K562 (cell line): ENCODE data around the gene NEU1. TPM values are rescaled to one million over a fixed set of nuclear protein-coding genes. Genes with fewer than 3 reads are reported as not detected.

Experiments
- ATF6 ChIP-seq: sonication (generic); formaldehyde crosslinking; IDR thresholded peaks from 2 replicates; pipeline ENCODE4 v1.4.0; 2020; ENCODE audit warnings: mild to moderate bottlenecking, missing genetic modification reagents
- DDX20 ChIP-seq: fragments of 450-650 bp; IDR thresholded peaks from 2 replicates; pipeline ENCODE4 v1.6.1; 2016; ENCODE audit warnings: missing genetic modification characterization, low read depth, mild to moderate bottlenecking, missing compliant biosample characterization, moderate library complexity
- MXD1 ChIP-seq: fragments of 250-450 bp; sonication (Bioruptor Pico); IDR thresholded peaks from 2 replicates; pipeline ENCODE4 v1.8.0; 2021; ENCODE audit warnings: borderline replicate concordance, mild to moderate bottlenecking, moderate library complexity; ENCODE audit not compliant: poor library complexity, severe bottlenecking
- ZNF175 ChIP-seq: fragments of 200-800 bp; sonication (Bioruptor generic); IDR thresholded peaks from 2 replicates; pipeline ENCODE4 v1.6.1; 2016; ENCODE audit warnings: low read depth, mild to moderate bottlenecking, missing genetic modification characterization, missing compliant biosample characterization
- ZNF518B ChIP-seq: fragments of 250-450 bp; sonication (Bioruptor Pico); IDR thresholded peaks from 2 replicates; pipeline ENCODE4 v1.5.0; 2021; ENCODE audit warnings: mild to moderate bottlenecking, moderate library complexity
- ZNF699 ChIP-seq: fragments of 250-450 bp; sonication (Bioruptor Pico); IDR thresholded peaks from 2 replicates; pipeline ENCODE4 v1.8.0; 2021; ENCODE audit warnings: mild to moderate bottlenecking, moderate library complexity; ENCODE audit not compliant: insufficient replicate concordance
- ZNF780A ChIP-seq: fragments of 250-450 bp; sonication (Bioruptor Pico); IDR thresholded peaks from 2 replicates; pipeline ENCODE4 v1.5.0; 2021; ENCODE audit warnings: mild to moderate bottlenecking
- polyA plus RNA-seq, 8 experiments: library from polyadenylated mRNA; depleted of rRNA in 4 of 8; stranded (reverse) in 5 of 8; unstranded in 3 of 8; fragments of >200 nt; fragmentation: Nextera tagmentation in 2 of 8; fragmentation: Illumina TruSeq in 1 of 8; extraction: Ambion mirVana in 2 of 8; extraction: Trizol in 1 of 8; gene quantifications; 2 replicates each; pipeline versions ENCODE4 v1.2.1 to v1.2.3, GENCODE V29; 2011 to 2014; ENCODE audit warnings: inconsistent platforms in 1 of 8, missing spikeins in 1 of 8
- total RNA-seq, 7 experiments: library from RNA; depleted of rRNA in 6 of 7; stranded (reverse); fragments of >200 nt in 6 of 7; fragmentation: Illumina TruSeq in 2 of 7; extraction: Trizol in 2 of 7; gene quantifications; 2 replicates each; pipeline versions ENCODE4 v1.2.1 to v1.2.3, GENCODE V29; 2011 to 2021; ENCODE audit warnings: low replicate concordance in 1 of 7
- TF ChIP-seq, protein P1 (sequence below), 2 experiments: fragments of 450-650 bp in 1 of 2; sonication (generic) in 1 of 2; formaldehyde crosslinking in 1 of 2; IDR thresholded peaks; 2 replicates each; pipeline versions ENCODE4 v1.7.1 to v1.9.0; 2016 to 2022; ENCODE audit warnings: inconsistent platforms in 1 of 2, mild to moderate bottlenecking in 1 of 2, missing genetic modification reagents in 1 of 2
- TF ChIP-seq, protein P2 (sequence below): sonication (generic); formaldehyde crosslinking; IDR thresholded peaks from 2 replicates; pipeline ENCODE4 v1.8.1; 2023; ENCODE audit warnings: mild to moderate bottlenecking, missing genetic modification reagents, moderate library complexity

NEU1 gene
- total and polyA plus RNA-seq, 9 of the 15 experiments (the other 6 are each of a cell fraction or from before 2014, with no cell fraction given) = 14.8 to 67.8 (median 51.0) TPM

DNA sequence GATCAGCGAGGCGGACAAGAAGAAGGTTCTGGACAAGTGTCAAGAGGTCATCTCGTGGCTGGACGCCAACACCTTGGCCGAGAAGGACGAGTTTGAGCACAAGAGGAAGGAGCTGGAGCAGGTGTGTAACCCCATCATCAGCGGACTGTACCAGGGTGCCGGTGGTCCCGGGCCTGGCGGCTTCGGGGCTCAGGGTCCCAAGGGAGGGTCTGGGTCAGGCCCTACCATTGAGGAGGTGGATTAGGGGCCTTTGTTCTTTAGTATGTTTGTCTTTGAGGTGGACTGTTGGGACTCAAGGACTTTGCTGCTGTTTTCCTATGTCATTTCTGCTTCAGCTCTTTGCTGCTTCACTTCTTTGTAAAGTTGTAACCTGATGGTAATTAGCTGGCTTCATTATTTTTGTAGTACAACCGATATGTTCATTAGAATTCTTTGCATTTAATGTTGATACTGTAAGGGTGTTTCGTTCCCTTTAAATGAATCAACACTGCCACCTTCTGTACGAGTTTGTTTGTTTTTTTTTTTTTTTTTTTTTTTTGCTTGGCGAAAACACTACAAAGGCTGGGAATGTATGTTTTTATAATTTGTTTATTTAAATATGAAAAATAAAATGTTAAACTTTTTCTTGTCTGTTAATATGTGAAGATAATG is 32.9 kb downstream of the NEU1 start (continued):
- TF ChIP-seq, protein P1, sequence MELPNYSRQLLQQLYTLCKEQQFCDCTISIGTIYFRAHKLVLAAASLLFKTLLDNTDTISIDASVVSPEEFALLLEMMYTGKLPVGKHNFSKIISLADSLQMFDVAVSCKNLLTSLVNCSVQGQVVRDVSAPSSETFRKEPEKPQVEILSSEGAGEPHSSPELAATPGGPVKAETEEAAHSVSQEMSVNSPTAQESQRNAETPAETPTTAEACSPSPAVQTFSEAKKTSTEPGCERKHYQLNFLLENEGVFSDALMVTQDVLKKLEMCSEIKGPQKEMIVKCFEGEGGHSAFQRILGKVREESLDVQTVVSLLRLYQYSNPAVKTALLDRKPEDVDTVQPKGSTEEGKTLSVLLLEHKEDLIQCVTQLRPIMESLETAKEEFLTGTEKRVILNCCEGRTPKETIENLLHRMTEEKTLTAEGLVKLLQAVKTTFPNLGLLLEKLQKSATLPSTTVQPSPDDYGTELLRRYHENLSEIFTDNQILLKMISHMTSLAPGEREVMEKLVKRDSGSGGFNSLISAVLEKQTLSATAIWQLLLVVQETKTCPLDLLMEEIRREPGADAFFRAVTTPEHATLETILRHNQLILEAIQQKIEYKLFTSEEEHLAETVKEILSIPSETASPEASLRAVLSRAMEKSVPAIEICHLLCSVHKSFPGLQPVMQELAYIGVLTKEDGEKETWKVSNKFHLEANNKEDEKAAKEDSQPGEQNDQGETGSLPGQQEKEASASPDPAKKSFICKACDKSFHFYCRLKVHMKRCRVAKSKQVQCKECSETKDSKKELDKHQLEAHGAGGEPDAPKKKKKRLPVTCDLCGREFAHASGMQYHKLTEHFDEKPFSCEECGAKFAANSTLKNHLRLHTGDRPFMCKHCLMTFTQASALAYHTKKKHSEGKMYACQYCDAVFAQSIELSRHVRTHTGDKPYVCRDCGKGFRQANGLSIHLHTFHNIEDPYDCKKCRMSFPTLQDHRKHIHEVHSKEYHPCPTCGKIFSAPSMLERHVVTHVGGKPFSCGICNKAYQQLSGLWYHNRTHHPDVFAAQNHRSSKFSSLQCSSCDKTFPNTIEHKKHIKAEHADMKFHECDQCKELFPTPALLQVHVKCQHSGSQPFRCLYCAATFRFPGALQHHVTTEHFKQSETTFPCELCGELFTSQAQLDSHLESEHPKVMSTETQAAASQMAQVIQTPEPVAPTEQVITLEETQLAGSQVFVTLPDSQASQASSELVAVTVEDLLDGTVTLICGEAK (IDR thresholded peaks at IDR 0.05) = no peak
- TF ChIP-seq, protein P1 (CRISPR knock-in tag; IDR thresholded peaks at IDR 0.05) = no peak
- TF ChIP-seq ZNF175 (no peak), MXD1 (CRISPR knock-in tag) (no peak), ZNF518B (no peak), ZNF780A (no peak), ATF6 (CRISPR knock-in tag) (no peak), DDX20 (no peak), ZNF699 (CRISPR knock-in tag) (no peak)
- TF ChIP-seq, protein P2, sequence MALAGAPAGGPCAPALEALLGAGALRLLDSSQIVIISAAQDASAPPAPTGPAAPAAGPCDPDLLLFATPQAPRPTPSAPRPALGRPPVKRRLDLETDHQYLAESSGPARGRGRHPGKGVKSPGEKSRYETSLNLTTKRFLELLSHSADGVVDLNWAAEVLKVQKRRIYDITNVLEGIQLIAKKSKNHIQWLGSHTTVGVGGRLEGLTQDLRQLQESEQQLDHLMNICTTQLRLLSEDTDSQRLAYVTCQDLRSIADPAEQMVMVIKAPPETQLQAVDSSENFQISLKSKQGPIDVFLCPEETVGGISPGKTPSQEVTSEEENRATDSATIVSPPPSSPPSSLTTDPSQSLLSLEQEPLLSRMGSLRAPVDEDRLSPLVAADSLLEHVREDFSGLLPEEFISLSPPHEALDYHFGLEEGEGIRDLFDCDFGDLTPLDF (CRISPR knock-in tag) = no peak
